GM19025 (cell line): Measurements from ENCODE around the gene MT1M.
A peak's percentile ranks its signal among the peaks of the same experiment; 100 is the strongest.

ENCODE experiments used
- ATAC-seq: cut with Tn5 transposase; IDR thresholded peaks from one replicate; pipeline ENCODE4 v1.9.1; 2021; ENCODE audit warnings: mild to moderate bottlenecking, low read depth, moderate library complexity; ENCODE audit not compliant: unreplicated experiment

Gene MT1M

GRCh38 chr16:56625943-56626654, 6.4 kb upstream of the MT1M start:
- no peak for ATAC-seq

GRCh38 chr16:56626685-56627084, 5.8 kb upstream of the MT1M start:
- no peak for ATAC-seq

DNA sequence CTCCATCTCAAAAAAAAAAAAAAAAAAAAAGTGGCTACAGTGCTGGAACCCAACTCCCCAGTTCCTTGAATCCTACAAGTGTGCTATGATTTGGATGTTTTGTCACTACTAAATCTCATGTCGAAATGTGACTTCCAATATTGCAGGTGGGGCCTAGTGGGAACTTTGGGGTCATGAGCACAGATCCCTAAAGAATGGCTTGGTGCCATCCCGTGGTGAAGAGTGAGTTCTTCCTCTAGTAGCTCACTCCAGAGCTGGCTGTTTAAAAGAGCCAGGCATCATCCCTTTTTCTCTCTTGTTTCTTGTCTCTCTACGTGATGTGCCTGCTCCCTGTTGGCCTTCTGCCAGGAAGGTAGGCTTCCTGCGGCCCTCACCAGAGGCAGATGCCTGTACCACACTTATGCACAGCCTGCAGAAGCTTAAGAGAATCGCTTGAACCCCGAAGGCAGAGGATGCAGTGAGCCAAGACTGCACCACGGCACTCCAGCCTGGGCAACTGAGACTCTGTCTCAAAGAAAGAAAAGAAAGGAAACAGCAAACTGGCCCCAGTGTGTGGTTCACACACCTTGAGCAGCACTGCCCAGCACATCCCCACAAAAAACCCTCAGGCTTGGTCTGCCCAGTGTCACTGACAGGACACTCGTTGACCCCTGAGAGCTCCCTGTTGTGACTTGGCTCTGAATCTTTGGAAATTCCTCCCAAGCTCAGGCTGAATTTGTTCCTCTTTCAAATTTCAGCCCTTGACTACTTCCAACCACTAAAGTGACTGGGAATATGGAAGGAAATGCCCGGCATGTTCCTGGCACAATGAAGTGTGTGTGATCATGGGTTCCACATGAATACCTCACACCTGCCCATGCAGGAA, 3.7 kb upstream of the MT1M start:
- ATAC-seq: no peak

DNA sequence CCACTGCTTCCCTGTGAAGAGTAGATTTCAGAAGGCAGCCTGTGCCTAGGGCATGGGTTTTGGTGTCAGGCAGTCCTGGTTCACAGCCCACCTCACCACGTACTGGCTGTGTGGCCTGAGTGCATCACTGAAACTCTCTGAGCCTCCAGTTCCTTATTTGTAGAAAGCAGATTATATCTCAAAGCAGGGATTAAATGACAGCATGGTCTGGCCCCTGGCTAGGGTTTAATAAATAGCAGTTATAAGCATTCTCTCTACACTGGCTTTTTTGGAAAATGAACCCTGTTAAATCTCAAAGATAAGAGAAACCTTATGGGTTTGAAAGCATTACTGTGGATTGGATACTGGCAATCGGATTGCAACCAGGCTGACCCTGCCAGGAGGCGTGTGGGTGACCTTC, 2.9 kb upstream of the MT1M start:
- ATAC-seq: no peak

DNA sequence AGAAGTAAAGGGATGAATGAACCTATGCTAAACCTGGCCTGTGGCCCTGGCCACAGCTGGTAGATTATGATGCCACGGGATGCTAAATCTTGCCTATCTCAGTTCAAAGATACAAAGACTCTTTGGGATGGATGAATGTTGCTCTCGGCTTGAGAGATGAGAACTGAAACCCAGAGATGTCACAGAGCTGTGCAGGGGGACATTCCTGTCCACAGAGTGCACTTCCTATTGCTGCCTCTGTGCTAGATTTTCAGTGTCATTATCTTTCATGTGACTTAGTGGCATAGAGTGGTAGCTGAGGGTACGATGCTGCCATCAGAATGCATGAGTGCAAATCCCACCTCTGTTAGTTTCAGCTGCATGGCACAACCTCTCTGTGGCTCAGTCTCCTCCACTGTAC, 2.3 kb upstream of the MT1M start:
- ATAC-seq: peak; percentile 79

GRCh38 chr16:56631197-56631596, 1.3 kb upstream of the MT1M start:
- no peak for ATAC-seq

DNA sequence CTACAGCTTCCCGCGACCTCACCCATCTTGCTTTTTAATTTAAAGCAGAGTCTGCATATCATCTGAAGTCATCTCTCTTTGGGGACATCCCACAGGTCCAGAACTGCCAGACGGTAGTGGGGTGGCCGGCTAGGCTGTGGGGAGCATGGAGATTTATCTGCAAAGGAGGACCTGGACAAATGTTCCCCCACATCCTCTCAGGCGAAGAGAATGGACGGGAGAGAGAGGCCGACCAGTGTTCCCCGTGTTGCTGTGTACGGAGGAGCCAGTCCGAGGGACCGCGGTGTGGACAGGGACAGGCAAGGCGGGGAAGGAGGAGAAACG, 665 bp upstream of the MT1M start:
- ATAC-seq: no peak

- no peak for ATAC-seq
Measured at GRCh38 chr16:56632848-56633365, 448 bp downstream of the MT1M start.

DNA sequence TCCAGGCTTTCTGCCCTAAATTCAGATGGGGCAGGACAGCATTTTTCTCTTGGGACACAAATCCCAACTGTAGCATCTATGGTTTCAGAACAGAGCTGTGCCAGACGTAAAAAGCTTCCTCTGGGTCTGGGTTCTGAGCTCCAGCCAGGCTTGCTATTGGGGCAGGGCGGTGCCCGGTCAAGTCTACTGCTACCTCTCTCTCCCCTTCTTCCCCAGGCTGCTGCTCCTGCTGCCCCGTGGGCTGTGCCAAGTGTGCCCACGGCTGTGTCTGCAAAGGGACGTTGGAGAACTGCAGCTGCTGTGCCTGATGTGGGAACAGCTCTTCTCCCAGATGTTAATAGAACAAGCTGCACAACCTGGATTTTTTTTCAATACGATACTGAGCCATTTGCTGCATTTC, 1.1 kb downstream of the MT1M start:
- ATAC-seq: no peak

DNA sequence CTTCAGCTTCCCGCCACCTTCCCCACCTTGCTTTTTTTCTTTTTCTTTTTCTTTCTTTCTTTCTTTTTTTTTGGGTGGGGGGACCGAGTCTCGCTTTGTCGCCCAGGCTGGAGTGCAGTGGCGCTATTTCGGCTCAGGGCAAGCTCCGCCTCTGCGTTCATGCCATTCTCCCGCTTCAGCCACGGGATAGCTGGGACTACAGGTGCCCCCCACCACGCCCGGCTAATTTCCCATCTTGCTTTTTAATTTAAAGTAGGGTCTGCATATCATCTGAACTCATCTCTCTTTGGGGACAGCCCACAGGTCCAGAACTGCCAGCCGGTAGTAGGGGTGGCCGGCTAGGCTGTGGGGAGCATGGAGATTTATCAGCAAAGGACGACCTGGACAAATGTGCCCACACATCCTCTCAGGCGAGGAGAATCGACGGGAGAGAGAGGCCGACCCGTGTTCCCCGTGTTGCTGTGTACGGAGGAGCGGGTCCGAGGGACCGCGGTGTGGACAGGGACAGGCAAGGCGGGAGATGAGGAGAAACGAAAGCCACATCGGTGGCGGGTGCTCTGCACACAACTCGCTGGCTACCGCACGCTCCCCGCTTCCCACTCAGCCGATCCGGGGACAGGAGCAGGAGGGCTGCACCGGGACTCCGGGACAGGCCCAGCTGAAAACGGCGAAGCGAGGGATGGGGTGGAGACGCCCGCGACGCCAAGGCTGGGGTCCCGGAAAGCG, 2.4 kb downstream of the MT1M start:
- ATAC-seq: no peak

DNA sequence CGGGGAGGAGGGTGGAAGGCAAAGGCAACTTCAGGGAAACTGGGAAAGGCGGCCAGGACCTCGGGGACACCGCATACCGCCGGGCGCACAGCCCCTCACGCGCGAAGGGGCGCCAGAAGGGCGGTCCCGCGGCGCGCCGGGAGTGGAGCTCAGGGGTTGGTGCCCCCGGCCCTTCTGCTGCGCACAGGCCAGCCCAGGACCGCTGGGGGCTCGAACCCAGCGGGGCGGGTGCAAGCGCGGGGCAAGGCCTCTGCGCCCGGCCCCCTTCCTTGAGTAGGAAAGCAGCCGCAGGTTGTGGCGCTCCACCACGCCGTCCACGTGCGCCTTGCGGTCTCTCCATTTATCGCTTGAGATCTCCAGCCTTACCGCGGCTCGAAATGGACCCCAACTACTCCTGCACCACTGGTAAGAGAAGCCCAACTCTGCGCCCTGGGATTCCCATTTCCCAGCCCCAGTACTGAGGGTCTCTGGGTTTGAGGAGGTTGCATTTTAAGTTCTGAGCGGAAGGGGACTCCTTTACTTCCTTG, 3.0 kb downstream of the MT1M start:
- ATAC-seq: no peak

- ATAC-seq: no peak
Measured at GRCh38 chr16:56636616-56637413, 4.4 kb downstream of the MT1M start.

DNA sequence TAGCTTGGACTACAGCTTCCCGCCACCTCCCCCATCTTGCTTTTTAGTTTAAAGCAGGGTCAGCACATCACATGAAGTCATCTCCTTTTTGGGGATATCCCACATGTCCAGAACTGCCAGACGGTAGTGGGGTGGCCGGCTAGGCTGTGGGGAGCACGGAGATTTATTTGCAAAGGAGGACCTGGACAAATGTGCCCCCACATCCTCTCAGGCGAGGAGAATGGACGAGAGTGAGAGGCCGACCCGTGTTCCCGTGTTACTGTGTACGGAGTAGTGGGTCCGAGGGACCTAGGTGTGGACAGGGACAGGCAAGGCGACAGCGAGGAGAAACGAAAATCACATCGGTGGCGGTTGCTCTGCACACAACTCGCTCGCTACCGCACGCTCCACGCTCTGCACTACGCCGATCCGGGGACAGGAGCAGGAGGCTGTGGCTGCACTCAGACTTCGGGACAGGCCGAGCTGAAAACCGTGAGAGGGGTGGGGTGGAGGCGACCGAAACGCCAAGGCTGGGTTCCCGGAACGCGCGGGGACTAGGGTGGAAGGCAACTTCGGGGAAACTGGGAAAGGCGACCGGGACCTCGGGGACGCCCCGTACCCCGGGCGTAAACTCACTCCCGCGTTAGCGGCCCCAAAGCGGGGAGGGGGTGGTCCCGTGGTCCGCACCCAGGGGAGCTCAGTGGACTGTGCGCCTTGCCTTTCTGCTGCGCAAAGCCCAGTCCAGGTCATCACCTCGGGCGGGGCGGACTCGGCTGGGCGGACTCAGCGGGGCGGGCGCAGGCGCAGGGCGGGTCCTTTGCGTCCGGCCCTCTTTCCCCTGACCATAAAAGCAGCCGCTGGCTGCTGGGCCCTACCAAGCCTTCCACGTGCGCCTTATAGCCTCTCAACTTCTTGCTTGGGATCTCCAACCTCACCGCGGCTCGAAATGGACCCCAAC, 5.6 kb downstream of the MT1M start, which contains the start of gene MT1A:
MT1A (plus strand) TSS at position 853 of the 937 bp plus-strand sequence; CDS start at position 926, 73 bp downstream.
- no peak for ATAC-seq

GRCh38 chr16:56639045-56639444, 6.6 kb downstream of the MT1M start:
- ATAC-seq: no peak

DNA sequence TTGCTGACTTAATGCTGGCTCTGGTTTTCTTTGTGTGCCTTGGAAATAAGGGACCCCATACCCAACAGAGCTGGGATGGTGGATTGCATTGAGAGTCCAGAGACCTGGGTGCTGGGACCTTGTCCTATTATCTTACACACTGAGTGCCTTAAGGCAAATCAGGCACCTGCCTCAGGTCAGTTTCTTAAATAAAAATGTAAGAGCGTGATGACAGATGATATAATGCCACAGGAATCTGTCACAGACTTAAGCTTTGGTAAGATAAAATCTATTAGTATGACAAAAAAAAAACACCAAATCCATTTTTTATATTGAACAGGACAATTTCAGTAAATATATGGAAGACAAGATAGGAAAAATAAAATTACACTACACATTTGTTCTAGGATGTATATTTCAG, 7.6 kb downstream of the MT1M start:
- ATAC-seq: no peak

- no peak for ATAC-seq
Measured at GRCh38 chr16:56641166-56641565, 8.7 kb downstream of the MT1M start.

GRCh38 chr16:56643080-56643778, 10.8 kb downstream of the MT1M start:
- ATAC-seq: no peak

DNA sequence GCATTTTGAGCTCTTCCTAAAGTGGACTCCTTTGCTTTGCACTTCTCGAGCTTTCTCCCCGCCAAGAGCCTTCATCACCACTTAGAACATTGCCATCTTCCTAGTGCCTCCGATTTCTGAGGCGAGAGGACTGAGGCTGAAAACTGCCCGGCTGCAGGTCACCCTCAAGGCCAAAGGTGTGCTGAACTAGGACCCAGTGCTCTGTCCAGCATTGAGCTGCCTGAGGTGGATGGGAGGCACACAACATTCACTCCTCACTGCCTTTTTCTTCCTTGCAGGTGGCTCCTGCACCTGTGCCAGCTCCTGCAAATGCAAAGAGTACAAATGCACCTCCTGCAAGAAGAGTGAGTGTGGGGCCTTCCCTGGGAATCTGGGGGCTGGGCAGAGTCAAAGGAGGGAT, 11.4 kb downstream of the MT1M start:
- no peak for ATAC-seq
